IPS-NIHi7 (cell line): Measurements from ENCODE around the gene NPM3.
"Not testable (repeated sequence)": the region's sequence is repeated elsewhere in the genome, so short reads cannot be mapped to it uniquely, and the experiment has no call there.

Experiments
- DNase-seq: peaks from one replicate; pipeline ENCODE4 v3.0.0; 2012; ENCODE audit warnings: mixed read lengths; ENCODE audit errors: extremely low spot score

The NPM3 gene

GRCh38 chr10:101807158-101807557 is 23.9 kb upstream of the NPM3 start:
- no peak for DNase-seq

- no peak for DNase-seq
These were observed 20.3 kb upstream of the NPM3 start for GRCh38 chr10:101803511-101803910.

- no peak for DNase-seq
These were observed 14.3 kb upstream of the NPM3 start for GRCh38 chr10:101797403-101798059.

GRCh38 chr10:101793526-101793925 is 10.3 kb upstream of the NPM3 start:
- DNase-seq: no peak

- no peak for DNase-seq
These were observed 6.4 kb upstream of the NPM3 start for GRCh38 chr10:101789686-101790085.

GRCh38 chr10:101789231-101789630 is 6.0 kb upstream of the NPM3 start:
- not testable (repeated sequence) for DNase-seq

- DNase-seq: no peak
These were observed 2.6 kb upstream of the NPM3 start for GRCh38 chr10:101785801-101786200.

GRCh38 chr10:101784558-101784957 is 1.3 kb upstream of the NPM3 start:
- DNase-seq: no peak

- DNase-seq: peak; percentile 49
These were observed 481 bp upstream of the NPM3 start for GRCh38 chr10:101783736-101784118.

GRCh38 chr10:101781984-101782810 is 1.0 kb downstream of the NPM3 start:
- no peak for DNase-seq

- DNase-seq: no peak
These were observed 1.6 kb downstream of the NPM3 start for GRCh38 chr10:101781655-101781983.

GRCh38 chr10:101780818-101781654 is 2.2 kb downstream of the NPM3 start:
- DNase-seq: peak; percentile 84

- DNase-seq: no peak
These were observed 2.9 kb downstream of the NPM3 start for GRCh38 chr10:101780187-101780817.

- DNase-seq: peak; percentile 73
These were observed 3.6 kb downstream of the NPM3 start for GRCh38 chr10:101779544-101780186.

- DNase-seq: peak; percentile 71
These were observed 4.3 kb downstream of the NPM3 start for GRCh38 chr10:101778781-101779543.

- no peak for DNase-seq
These were observed 5.0 kb downstream of the NPM3 start for GRCh38 chr10:101778151-101778780.

- DNase-seq: no peak
These were observed 5.6 kb downstream of the NPM3 start for GRCh38 chr10:101777619-101778145.

GRCh38 chr10:101776161-101776817 is 7.0 kb downstream of the NPM3 start:
- DNase-seq: peak; percentile 26
